ENCODE measurements around the gene CTIF.

CTIF gene

DNA sequence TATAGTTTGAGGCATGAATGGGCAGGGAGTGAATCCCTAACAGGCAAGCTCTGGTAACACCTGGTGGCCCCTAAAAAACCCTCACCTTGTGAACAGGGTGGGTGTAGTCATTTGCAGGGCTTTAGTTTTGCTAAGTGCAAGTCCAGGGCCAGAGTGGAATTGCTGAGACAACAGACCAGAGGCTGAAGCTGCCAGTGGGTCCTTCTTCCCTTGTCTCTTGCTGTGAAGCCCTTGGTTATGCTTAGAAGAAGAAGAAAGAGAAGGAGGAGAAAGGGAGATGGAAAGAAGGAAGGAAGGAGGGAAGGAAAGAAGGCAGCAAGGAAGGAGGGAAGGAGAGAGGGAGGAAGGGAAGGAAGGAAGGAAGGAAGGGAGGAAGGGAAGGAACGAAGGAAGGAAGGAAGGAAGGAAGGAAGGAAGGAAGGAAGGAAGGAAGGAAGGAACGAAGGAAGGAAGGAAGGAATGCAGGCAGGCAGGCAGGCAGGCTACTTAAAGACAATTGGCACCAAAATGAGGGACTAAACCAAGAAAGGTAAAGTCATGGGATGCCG, 366.1 kb downstream of the CTIF start:
- no peak overlapping the region for H3K27ac ChIP-seq (ENCODE audit: insufficient read depth in 1 of 2, low read depth in 1 of 2, low read length in 2 of 2, poor library complexity in 1 of 2, severe bottlenecking in 2 of 2)
- ChIA-PET CTCF (interaction anchor here (1.1 kb wide), 1 partner anchor 11 kb away, joined by 3 read pairs; no protein-coding TSS in a partner anchor), POLR2A (no interaction called here)
- DNase-seq = no peak
- peaks cover 0 to 19% (median 15%) of the 10 kb centered on the region in 4 experiments for H3K4me1 ChIP-seq (ENCODE audit: control extremely low read depth in 1 of 4, control insufficient read depth in 4 of 4, insufficient read depth in 4 of 4, low read length in 3 of 4)
- H3K36me3 ChIP-seq (ENCODE audit: control insufficient read depth in 4 of 4, insufficient read depth in 4 of 4, low read length in 3 of 4) = no peaks in the 10 kb centered on the region
- peaks cover 0 to 16% (median 8%) of the 10 kb centered on the region in 5 experiments for H3K9me3 ChIP-seq (ENCODE audit: control extremely low read depth in 1 of 5, control insufficient read depth in 4 of 5, insufficient read depth in 2 of 5, low read depth in 1 of 5, low read length in 4 of 5)
- no peak overlapping the region for H3K4me3 ChIP-seq (ENCODE audit: control insufficient read depth in 1 of 7, extremely low read depth in 1 of 7, insufficient read depth in 4 of 7, low read depth in 2 of 7, low read length in 6 of 7)
- 98% methylated on average over 3 of the region's 3 CpGs for WGBS (ENCODE audit: insufficient coverage)
- H3K27me3 ChIP-seq (replicated peaks in 2 of 5; ENCODE audit: control insufficient read depth in 4 of 5, insufficient read depth in 5 of 5, low read length in 4 of 5) = no peaks in the 10 kb centered on the region

DNA sequence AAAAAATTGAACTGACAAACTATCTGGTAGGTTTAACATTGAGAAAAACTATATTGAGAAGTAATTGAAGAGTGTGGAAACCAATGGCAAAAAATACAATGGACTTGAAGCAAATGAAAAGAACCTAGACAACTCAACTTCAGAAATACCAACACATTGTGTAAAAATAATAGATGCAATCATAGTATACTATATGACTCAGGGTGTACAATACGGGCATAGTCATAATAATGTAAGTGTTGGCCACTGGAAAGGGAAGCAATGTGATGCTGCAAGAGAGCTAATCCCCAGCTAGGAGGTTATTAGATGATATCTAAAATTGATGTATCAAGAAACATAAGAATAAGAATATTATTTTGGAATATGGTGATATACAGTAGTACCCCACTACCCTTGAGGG, 366.7 kb downstream of the CTIF start:
- no peak overlapping the region for H3K4me3 ChIP-seq (ENCODE audit: control insufficient read depth in 1 of 7, extremely low read depth in 1 of 7, insufficient read depth in 4 of 7, low read depth in 2 of 7, low read length in 6 of 7)
- CTCF ChIA-PET = interaction anchor here (1.6 kb wide), 1 partner anchor 10 kb away, joined by 3 read pairs; no protein-coding TSS in a partner anchor
- H3K27me3 ChIP-seq (replicated peaks in 2 of 5; ENCODE audit: control insufficient read depth in 4 of 5, insufficient read depth in 5 of 5, low read length in 4 of 5) = no peaks in the 10 kb centered on the region
- WGBS (ENCODE audit: insufficient coverage) = 100% methylated on average over 1 of the region's 1 CpG
- H3K9me3 ChIP-seq (ENCODE audit: control extremely low read depth in 1 of 5, control insufficient read depth in 4 of 5, insufficient read depth in 2 of 5, low read depth in 1 of 5, low read length in 4 of 5) = peaks cover 0 to 16% (median 8%) of the 10 kb centered on the region in 5 experiments
- no peaks in the 10 kb centered on the region for H3K36me3 ChIP-seq (ENCODE audit: control insufficient read depth in 4 of 4, insufficient read depth in 4 of 4, low read length in 3 of 4)
- H3K4me1 ChIP-seq (ENCODE audit: control extremely low read depth in 1 of 4, control insufficient read depth in 4 of 4, insufficient read depth in 4 of 4, low read length in 3 of 4) = peaks cover 0 to 19% (median 15%) of the 10 kb centered on the region in 4 experiments
- H3K27ac ChIP-seq (ENCODE audit: insufficient read depth in 1 of 2, low read depth in 1 of 2, low read length in 2 of 2, poor library complexity in 1 of 2, severe bottlenecking in 2 of 2) = no peak overlapping the region
- POLR2A ChIA-PET = interaction anchor here (0.6 kb wide), 2 partner anchors 11 to 66 kb away, joined by 3 to 6 read pairs; no protein-coding TSS in a partner anchor
- DNase-seq = no peak

GRCh38 chr18:48908916-48909315, 370.1 kb downstream of the CTIF start:
- WGBS (ENCODE audit: insufficient coverage) = 93% methylated on average over 2 of the region's 3 CpGs
- ChIA-PET CTCF (no interaction called here), POLR2A (no interaction called here)
- Histone ChIP-seq H3K27ac (ENCODE audit: insufficient read depth in 1 of 2, low read depth in 1 of 2, low read length in 2 of 2, poor library complexity in 1 of 2, severe bottlenecking in 2 of 2) (no peak overlapping the region), H3K4me3 (ENCODE audit: control insufficient read depth in 1 of 7, extremely low read depth in 1 of 7, insufficient read depth in 4 of 7, low read depth in 2 of 7, low read length in 6 of 7) (no peak overlapping the region), H3K27me3 (replicated peaks in 2 of 5; ENCODE audit: control insufficient read depth in 4 of 5, insufficient read depth in 5 of 5, low read length in 4 of 5) (no peaks in the 10 kb centered on the region), H3K36me3 (ENCODE audit: control insufficient read depth in 4 of 4, insufficient read depth in 4 of 4, low read length in 3 of 4) (no peaks in the 10 kb centered on the region), H3K9me3 (ENCODE audit: control extremely low read depth in 1 of 5, control insufficient read depth in 4 of 5, insufficient read depth in 2 of 5, low read depth in 1 of 5, low read length in 4 of 5) (peaks cover 0 to 15% (median 8%) of the 10 kb centered on the region in 5 experiments), H3K4me1 (ENCODE audit: control extremely low read depth in 1 of 4, control insufficient read depth in 4 of 4, insufficient read depth in 4 of 4, low read length in 3 of 4) (no peaks in the 10 kb centered on the region)
- no peak for DNase-seq

- 94% methylated on average over 2 of the region's 6 CpGs for WGBS (ENCODE audit: insufficient coverage)
- Histone ChIP-seq H3K27ac (ENCODE audit: insufficient read depth in 1 of 2, low read depth in 1 of 2, low read length in 2 of 2, poor library complexity in 1 of 2, severe bottlenecking in 2 of 2) (no peak overlapping the region), H3K9me3 (ENCODE audit: control extremely low read depth in 1 of 5, control insufficient read depth in 4 of 5, insufficient read depth in 2 of 5, low read depth in 1 of 5, low read length in 4 of 5) (peaks cover 0 to 7% (median 5%) of the 10 kb centered on the region in 5 experiments), H3K27me3 (replicated peaks in 2 of 5; ENCODE audit: control insufficient read depth in 4 of 5, insufficient read depth in 5 of 5, low read length in 4 of 5) (no peaks in the 10 kb centered on the region), H3K36me3 (ENCODE audit: control insufficient read depth in 4 of 4, insufficient read depth in 4 of 4, low read length in 3 of 4) (no peaks in the 10 kb centered on the region), H3K4me1 (ENCODE audit: control extremely low read depth in 1 of 4, control insufficient read depth in 4 of 4, insufficient read depth in 4 of 4, low read length in 3 of 4) (peaks cover 0 to 3% (median 0%) of the 10 kb centered on the region in 4 experiments), H3K4me3 (ENCODE audit: control insufficient read depth in 1 of 7, extremely low read depth in 1 of 7, insufficient read depth in 4 of 7, low read depth in 2 of 7, low read length in 6 of 7) (no peak overlapping the region)
- POLR2A ChIA-PET = no interaction called here
- DNase-seq = no peak
- CTCF ChIA-PET = interaction anchor here (0.6 kb wide), 1 partner anchor 78 kb away, joined by 3 read pairs; no protein-coding TSS in a partner anchor
These were observed 370.9 kb downstream of the CTIF start for GRCh38 chr18:48909721-48910120.

GRCh38 chr18:48910972-48911545, 372.2 kb downstream of the CTIF start:
- ChIA-PET CTCF (interaction anchor here (1.5 kb wide), 1 partner anchor 131 kb away, joined by 4 read pairs; no protein-coding TSS in a partner anchor), POLR2A (no interaction called here)
- Histone ChIP-seq H3K9me3 (ENCODE audit: control extremely low read depth in 1 of 5, control insufficient read depth in 4 of 5, insufficient read depth in 2 of 5, low read depth in 1 of 5, low read length in 4 of 5) (no peaks in the 10 kb centered on the region), H3K27me3 (replicated peaks in 2 of 5; ENCODE audit: control insufficient read depth in 4 of 5, insufficient read depth in 5 of 5, low read length in 4 of 5) (no peaks in the 10 kb centered on the region), H3K4me1 (ENCODE audit: control extremely low read depth in 1 of 4, control insufficient read depth in 4 of 4, insufficient read depth in 4 of 4, low read length in 3 of 4) (peaks cover 0 to 12% (median 2%) of the 10 kb centered on the region in 4 experiments), H3K27ac (ENCODE audit: insufficient read depth in 1 of 2, low read depth in 1 of 2, low read length in 2 of 2, poor library complexity in 1 of 2, severe bottlenecking in 2 of 2) (no peak overlapping the region), H3K36me3 (ENCODE audit: control insufficient read depth in 4 of 4, insufficient read depth in 4 of 4, low read length in 3 of 4) (no peaks in the 10 kb centered on the region), H3K4me3 (ENCODE audit: control insufficient read depth in 1 of 7, extremely low read depth in 1 of 7, insufficient read depth in 4 of 7, low read depth in 2 of 7, low read length in 6 of 7) (no peak overlapping the region)
- no peak for DNase-seq
- 98% methylated on average over 17 of the region's 17 CpGs for WGBS (ENCODE audit: insufficient coverage)
